PC-3 (cell line): ENCODE data around the gene PLSCR4. TPM values are rescaled to one million over a fixed set of nuclear protein-coding genes. Genes with fewer than 3 reads are reported as not detected.
"Not testable (repeated sequence)": the region's sequence is repeated elsewhere in the genome, so short reads cannot be mapped to it uniquely, and the experiment has no call there.

Source experiments
- ATAC-seq: fragments of 200-7000 bp; cut with Tn5 transposase; 2 replicates; pipeline ENCODE4 v1.9.1; 2020; ENCODE audit warnings: mild to moderate bottlenecking, moderate library complexity
- BruUV-seq: library from RNA; stranded (reverse); fragments of 400-500 nt; replicated peaks from 2 replicates; lab custom pipeline; 2021; lab: Mats Ljungman, UMichigan
- CTCF ChIA-PET: fragments of 300-600 bp; sonication (Branson Sonifier 250); formaldehyde crosslinking; loops from one replicate; lab custom pipeline; 2022; ENCODE audit warnings: antibody characterized with exemption; lab: Charles Lee
- POLR2A ChIA-PET: fragments of 300-600 bp; sonication (Branson Sonifier 250); formaldehyde crosslinking; loops from one replicate; lab custom pipeline; 2022; ENCODE audit warnings: antibody characterized with exemption; ENCODE audit not compliant: unreplicated experiment; lab: Charles Lee
- DNase-seq: peaks from one replicate; pipeline ENCODE4 v3.0.0-alpha.2; 2015
- H2AFZ ChIP-seq: fragments of 300-600 bp; sonication (generic); 2 replicates; pipeline ENCODE4 v1.6.0; 2016; ENCODE audit warnings: antibody characterized with exemption, low read length
- H3F3A ChIP-seq: fragments of 300-600 bp; sonication (generic); one replicate; pipeline ENCODE4 v1.6.0; 2017; ENCODE audit warnings: antibody characterized with exemption, low read length, control low read depth, mild to moderate bottlenecking; ENCODE audit not compliant: unreplicated experiment
- H3K27ac ChIP-seq: fragments of 300-600 bp; sonication (generic); 2 replicates; pipeline ENCODE4 v1.5.1; 2016; ENCODE audit warnings: mild to moderate bottlenecking, low read length
- H3K27me3 ChIP-seq: fragments of 300-600 bp; sonication (generic); 2 replicates; pipeline ENCODE4 v1.6.1; 2016; ENCODE audit warnings: low read length, mixed read lengths
- H3K36me3 ChIP-seq: fragments of 300-600 bp; sonication (generic); 2 replicates; pipeline ENCODE4 v1.6.1; 2016; ENCODE audit warnings: low read depth, mixed run types, low read length, mixed read lengths
- H3K4me1 ChIP-seq: fragments of 300-600 bp; sonication (generic); 2 replicates; pipeline ENCODE4 v1.5.1; 2016; ENCODE audit warnings: low read length; ENCODE audit not compliant: insufficient read depth
- H3K4me2 ChIP-seq: fragments of 300-600 bp; sonication (generic); 2 replicates; pipeline ENCODE4 v1.6.0; 2016; ENCODE audit warnings: low read length
- H3K4me3 ChIP-seq: fragments of 300-600 bp; sonication (generic); 2 replicates; pipeline ENCODE4 v1.5.1; 2016; ENCODE audit warnings: mild to moderate bottlenecking, low read length, mixed read lengths
- H3K79me2 ChIP-seq: fragments of 300-600 bp; sonication (generic); 2 replicates; pipeline ENCODE4 v1.6.1; 2017; ENCODE audit warnings: low read length, mixed read lengths
- H3K9ac ChIP-seq: fragments of 300-600 bp; sonication (generic); 2 replicates; pipeline ENCODE4 v1.6.0; 2016; ENCODE audit warnings: mild to moderate bottlenecking, low read length
- H3K9me2 ChIP-seq: fragments of 300-600 bp; sonication (generic); replicated peaks from 2 replicates; pipeline ENCODE4 v1.6.1; 2016; ENCODE audit warnings: mixed run types, low read length, mixed read lengths
- H3K9me3 ChIP-seq: fragments of 300-600 bp; sonication (generic); 2 replicates; pipeline ENCODE4 v1.6.1; 2016; ENCODE audit warnings: low read length, mixed read lengths
- H4K20me1 ChIP-seq: fragments of 300-600 bp; sonication (generic); 2 replicates; pipeline ENCODE4 v1.6.1; 2016; ENCODE audit warnings: low read length, mixed read lengths
- CTCF ChIP-seq: fragments of 300-600 bp; sonication (generic); conservative IDR thresholded peaks from 2 replicates; pipeline ENCODE4 v1.5.1; 2017; ENCODE audit warnings: antibody characterized with exemption, low read depth, mild to moderate bottlenecking, low read length
- EZH2 ChIP-seq: fragments of 300-600 bp; sonication (generic); IDR thresholded peaks from one replicate; pipeline ENCODE4 v1.6.1; 2017; ENCODE audit warnings: antibody characterized with exemption, mild to moderate bottlenecking, low read length; ENCODE audit not compliant: unreplicated experiment
- EZH2phosphoT487 ChIP-seq: fragments of 300-600 bp; sonication (generic); IDR thresholded peaks from 2 replicates; pipeline ENCODE4 v1.6.1; 2018; ENCODE audit warnings: mild to moderate bottlenecking, antibody characterized with exemption, low read length, borderline replicate concordance
- intact Hi-C: fragments of 100-400 bp; cut with micrococcal nuclease; formaldehyde crosslinking; loops from 2 replicates; pipeline ENCODE4 v1.9.0; 2023
- total RNA-seq: library from RNA; depleted of rRNA; stranded (reverse); fragments of >200 nt; gene quantifications from 2 replicates; pipeline ENCODE4 v1.2.3, GENCODE V29; 2014

Gene PLSCR4
- total RNA-seq, 1 experiment from 2014 or later = 0.84 TPM

- BruUV-seq = no TSS peak
- intact Hi-C loops = no loop called here
- Histone ChIP-seq H3K9ac (no peak overlapping the region), H3K9me2 (no peaks in the 10 kb centered on the region), H3K27me3 (no peaks in the 10 kb centered on the region), H3F3A (no peaks in the 10 kb centered on the region), H3K4me2 (no peak overlapping the region), H3K4me1 (no peaks in the 10 kb centered on the region), H3K36me3 (no peaks in the 10 kb centered on the region), H4K20me1 (no peaks in the 10 kb centered on the region), H3K27ac (no peak overlapping the region), H3K4me3 (no peak overlapping the region), H2AFZ (no peak overlapping the region), H3K9me3 (no peaks in the 10 kb centered on the region), H3K79me2 (no peaks in the 10 kb centered on the region)
- DNase-seq = peak; percentile 16
- no peak for ATAC-seq
- ChIA-PET CTCF (no interaction called here), POLR2A (no interaction called here)
- TF ChIP-seq EZH2 (no peak), CTCF (no peak), EZH2phosphoT487 (no peak)
Observed at GRCh38 chr3:146256851-146257486, 6.1 kb upstream of the PLSCR4 start.

GRCh38 chr3:146252445-146252844, 1.5 kb upstream of the PLSCR4 start:
- DNase-seq, intact Hi-C loops, POLR2A ChIA-PET, H3K79me2 ChIP-seq, H3K36me3 ChIP-seq, CTCF ChIA-PET, H3K9ac ChIP-seq, H3K4me2 ChIP-seq, H3K27me3 ChIP-seq, H2AFZ ChIP-seq, H4K20me1 ChIP-seq, ATAC-seq, H3K27ac ChIP-seq, H3K4me3 ChIP-seq, H3K9me2 ChIP-seq, BruUV-seq, H3F3A ChIP-seq, H3K4me1 ChIP-seq, H3K9me3 ChIP-seq: not testable (repeated sequence)

- peak overlapping the region; percentile 67 for H3K9ac ChIP-seq
- POLR2A ChIA-PET = no interaction called here
- intact Hi-C loops = no loop called here
Observed at GRCh38 chr3:146249921-146250320, 984 bp downstream of the PLSCR4 start.

More at GRCh38 chr3:146249921-146250320, 984 bp downstream of the PLSCR4 start:
- Histone ChIP-seq H4K20me1 (no peaks in the 10 kb centered on the region), H3K9me3 (no peaks in the 10 kb centered on the region), H3K27me3 (no peaks in the 10 kb centered on the region), H3K4me2 (peak overlapping the region; percentile 79), H3K36me3 (no peaks in the 10 kb centered on the region), H3K9me2 (no peaks in the 10 kb centered on the region), H3K4me3 (peak overlapping the region; percentile 98), H3K4me1 (peaks cover 5% of the 10 kb centered on the region), H3F3A (no peaks in the 10 kb centered on the region), H2AFZ (peak overlapping the region; percentile 100), H3K79me2 (no peaks in the 10 kb centered on the region), H3K27ac (no peak overlapping the region)
- CTCF ChIA-PET = no interaction called here
- ATAC-seq (peak; percentile 3; the same call in 1 of the 2 replicates), DNase-seq (no peak)
- TSS peak; percentile 63 for BruUV-seq
- no peak for TF ChIP-seq EZH2
- no peak for TF ChIP-seq CTCF
- no peak for TF ChIP-seq EZH2phosphoT487
